B cell (primary cell): ENCODE results near the gene PIGO.

Experiments used
- EZH2 ChIP-seq: IDR thresholded peaks from 2 replicates; pipeline ENCODE4 v1.6.1; 2012; ENCODE audit warnings: borderline replicate concordance, low read depth, mild to moderate bottlenecking, moderate library complexity, low read length; ENCODE audit not compliant: insufficient read depth, poor library complexity, severe bottlenecking
- TF ChIP-seq, protein P1 (sequence below): fragments of 200-600 bp; IDR thresholded peaks from one replicate; pipeline ENCODE4 v1.8.0; 2022; ENCODE audit warnings: antibody characterized with exemption, mild to moderate bottlenecking

DNA sequence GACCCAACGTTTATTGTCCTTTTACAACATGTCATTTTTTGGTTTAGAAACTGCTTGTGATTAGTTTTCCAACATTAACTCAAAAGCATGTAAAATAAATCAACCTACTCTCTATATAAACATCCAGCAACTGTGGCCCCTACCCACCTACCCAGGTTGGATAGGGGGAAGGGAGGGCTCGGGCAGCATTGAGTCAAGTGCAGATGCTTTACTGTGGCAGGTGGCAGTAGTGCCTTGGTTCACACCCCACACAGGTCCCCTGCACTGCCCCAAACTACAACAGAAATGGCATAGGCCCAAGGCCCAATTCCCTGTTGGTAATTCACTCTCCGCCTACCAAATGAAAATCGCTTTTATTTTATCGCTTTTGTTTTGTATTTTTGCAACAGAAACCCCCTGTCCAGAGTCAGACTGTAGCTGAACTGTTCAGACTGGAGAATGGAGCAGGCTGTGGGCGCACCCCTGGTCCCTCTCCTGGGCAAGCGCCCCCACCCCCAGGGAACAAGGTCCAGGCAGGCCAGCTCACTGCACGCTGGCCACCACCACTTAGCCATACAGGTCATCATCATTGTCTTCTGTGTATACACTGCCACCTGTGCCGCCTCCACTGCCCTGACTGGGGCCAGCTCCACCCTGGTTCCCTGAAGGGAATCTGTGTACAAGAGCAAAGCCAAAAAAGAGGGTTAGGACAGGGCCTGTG is 39.7 kb downstream of the PIGO start:
- TF ChIP-seq, protein P1, sequence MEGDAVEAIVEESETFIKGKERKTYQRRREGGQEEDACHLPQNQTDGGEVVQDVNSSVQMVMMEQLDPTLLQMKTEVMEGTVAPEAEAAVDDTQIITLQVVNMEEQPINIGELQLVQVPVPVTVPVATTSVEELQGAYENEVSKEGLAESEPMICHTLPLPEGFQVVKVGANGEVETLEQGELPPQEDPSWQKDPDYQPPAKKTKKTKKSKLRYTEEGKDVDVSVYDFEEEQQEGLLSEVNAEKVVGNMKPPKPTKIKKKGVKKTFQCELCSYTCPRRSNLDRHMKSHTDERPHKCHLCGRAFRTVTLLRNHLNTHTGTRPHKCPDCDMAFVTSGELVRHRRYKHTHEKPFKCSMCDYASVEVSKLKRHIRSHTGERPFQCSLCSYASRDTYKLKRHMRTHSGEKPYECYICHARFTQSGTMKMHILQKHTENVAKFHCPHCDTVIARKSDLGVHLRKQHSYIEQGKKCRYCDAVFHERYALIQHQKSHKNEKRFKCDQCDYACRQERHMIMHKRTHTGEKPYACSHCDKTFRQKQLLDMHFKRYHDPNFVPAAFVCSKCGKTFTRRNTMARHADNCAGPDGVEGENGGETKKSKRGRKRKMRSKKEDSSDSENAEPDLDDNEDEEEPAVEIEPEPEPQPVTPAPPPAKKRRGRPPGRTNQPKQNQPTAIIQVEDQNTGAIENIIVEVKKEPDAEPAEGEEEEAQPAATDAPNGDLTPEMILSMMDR: no peak
- no peak for TF ChIP-seq EZH2
